Activated CD4-positive, CD25-positive, alpha-beta regulatory T cell (primary cell): ENCODE results near the gene GGA3.
"Not testable (repeated sequence)": the region's sequence is repeated elsewhere in the genome, so short reads cannot be mapped to it uniquely, and the experiment has no call there.

Source experiments
- DNase-seq, 4 experiments: peaks; one replicate each; lab custom pipeline; 2025; lab: John Stamatoyannopoulos, UW

Gene GGA3

GRCh38 chr17:75273977-75274708, 12.7 kb upstream of the GGA3 start:
- no peak for DNase-seq

- DNase-seq, result no peak
Measured at GRCh38 chr17:75272848-75273184, 11.4 kb upstream of the GGA3 start.

- DNase-seq, result no peak
Measured at GRCh38 chr17:75271955-75272847, 10.8 kb upstream of the GGA3 start.

GRCh38 chr17:75271233-75271954, 10.0 kb upstream of the GGA3 start:
- DNase-seq, result peak; percentile 72 to 86 (median 80)

DNA sequence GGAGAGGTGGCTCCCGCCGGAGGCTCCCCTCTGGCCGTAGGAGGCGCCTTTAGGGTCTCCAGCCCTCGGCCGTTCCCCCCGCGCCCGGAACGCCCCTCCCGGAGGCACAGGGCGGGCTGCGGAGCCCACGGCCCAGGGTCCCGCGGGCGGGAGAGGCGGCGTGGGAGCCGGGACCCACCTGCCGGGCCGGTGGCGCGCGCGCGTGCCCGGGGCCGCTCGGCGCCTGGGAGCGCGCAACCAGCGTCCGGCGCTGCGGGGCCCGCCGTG, 9.5 kb upstream of the GGA3 start, which contains the start of gene MIF4GD:
MIF4GD (minus strand) TSS at position 266 of the 267 bp plus-strand sequence. CDS start 1,036 bp downstream, outside the sequence.
- no peak for DNase-seq

GRCh38 chr17:75270218-75270965, 9.0 kb upstream of the GGA3 start:
- peak in 3 of 4 experiments; percentile 22 to 29 (median 22) for DNase-seq

GRCh38 chr17:75269844-75270217, 8.4 kb upstream of the GGA3 start:
- DNase-seq, result no peak

- DNase-seq, result no peak
Measured at GRCh38 chr17:75267411-75268232, 6.2 kb upstream of the GGA3 start.

DNA sequence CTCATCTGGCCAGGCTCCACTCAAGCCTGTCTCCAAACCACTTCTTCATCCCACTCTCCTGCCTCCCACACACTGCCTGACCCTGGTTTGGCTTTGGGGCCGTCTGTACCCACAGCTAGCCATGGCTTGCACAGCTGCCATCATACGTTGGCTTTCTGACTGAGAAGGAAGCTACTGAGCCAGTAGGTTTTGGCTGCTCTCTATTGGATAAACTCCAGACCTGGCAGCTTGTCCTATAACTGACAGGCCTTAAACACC, 5.7 kb upstream of the GGA3 start:
- no peak for DNase-seq

DNA sequence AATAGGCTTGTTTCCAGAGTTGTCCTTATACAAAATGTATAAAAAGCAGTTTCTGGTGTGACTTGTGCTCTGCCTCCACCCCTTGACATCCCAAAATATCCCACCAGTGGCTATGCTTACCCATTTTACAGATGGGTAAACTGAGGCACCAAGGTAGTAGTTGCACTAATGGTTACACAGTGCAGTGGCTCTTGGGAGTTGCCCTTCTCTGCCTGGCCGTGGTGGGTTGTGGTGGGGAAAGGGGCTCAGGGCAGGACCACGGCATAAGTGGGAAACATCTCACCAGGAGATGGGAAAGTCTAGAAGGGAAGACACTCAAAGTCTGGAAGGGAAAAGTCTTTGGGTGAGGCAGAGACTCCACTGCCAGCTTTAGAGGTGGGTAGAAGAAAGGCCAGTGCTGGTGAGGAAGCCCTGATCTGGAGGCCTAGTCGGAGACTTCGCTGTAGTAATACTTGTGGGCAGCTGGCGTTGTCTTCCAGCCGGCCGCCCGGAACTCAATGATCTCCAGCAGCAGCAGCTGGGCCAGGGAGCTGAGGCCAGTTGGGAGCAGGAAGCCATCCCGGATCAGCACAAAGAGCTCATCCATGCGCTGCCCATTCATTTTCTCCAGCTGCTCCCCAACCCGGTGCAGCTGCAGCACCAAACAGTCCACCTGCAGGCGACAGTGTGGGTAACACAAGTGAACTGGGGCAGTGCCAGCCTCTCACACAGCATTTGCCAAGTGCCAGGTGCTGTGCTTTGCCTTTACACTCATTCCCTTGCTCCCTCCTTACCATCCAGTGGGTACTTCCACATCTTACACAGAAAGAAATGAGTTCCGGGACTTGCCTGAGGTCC, 5.1 kb upstream of the GGA3 start:
- DNase-seq, result no peak

- no peak for DNase-seq
Measured at GRCh38 chr17:75265614-75266315, 4.4 kb upstream of the GGA3 start.

- DNase-seq, result no peak
Measured at GRCh38 chr17:75263055-75263454, 1.6 kb upstream of the GGA3 start.

- DNase-seq, result no peak
Measured at GRCh38 chr17:75262112-75262606, 753 bp upstream of the GGA3 start.

- DNase-seq, result peak in 1 of 4 experiments; percentile 50
Measured at GRCh38 chr17:75260641-75261335, 618 bp downstream of the GGA3 start.

DNA sequence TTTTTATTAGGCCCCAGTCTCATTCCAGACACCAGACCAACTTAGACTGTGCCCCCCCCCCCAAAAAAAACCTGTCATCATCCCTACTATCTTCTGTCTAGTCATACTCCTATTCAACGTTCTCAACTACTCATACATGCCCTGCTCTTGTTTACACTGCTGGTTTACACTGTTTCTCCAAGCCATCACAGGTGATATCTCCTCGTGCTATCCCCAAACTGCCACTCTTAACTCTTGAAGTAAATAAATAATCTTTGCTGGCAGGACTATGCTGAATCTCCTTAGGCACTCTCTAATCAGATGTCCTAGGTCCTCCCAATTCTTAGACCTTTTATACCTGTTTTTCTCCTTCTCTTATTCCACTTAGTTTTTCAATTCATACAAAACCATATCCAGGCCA, 4.2 kb downstream of the GGA3 start:
- DNase-seq, result not testable (repeated sequence)

- DNase-seq, result not testable (repeated sequence)
Measured at GRCh38 chr17:75255954-75256698, 5.3 kb downstream of the GGA3 start.

DNA sequence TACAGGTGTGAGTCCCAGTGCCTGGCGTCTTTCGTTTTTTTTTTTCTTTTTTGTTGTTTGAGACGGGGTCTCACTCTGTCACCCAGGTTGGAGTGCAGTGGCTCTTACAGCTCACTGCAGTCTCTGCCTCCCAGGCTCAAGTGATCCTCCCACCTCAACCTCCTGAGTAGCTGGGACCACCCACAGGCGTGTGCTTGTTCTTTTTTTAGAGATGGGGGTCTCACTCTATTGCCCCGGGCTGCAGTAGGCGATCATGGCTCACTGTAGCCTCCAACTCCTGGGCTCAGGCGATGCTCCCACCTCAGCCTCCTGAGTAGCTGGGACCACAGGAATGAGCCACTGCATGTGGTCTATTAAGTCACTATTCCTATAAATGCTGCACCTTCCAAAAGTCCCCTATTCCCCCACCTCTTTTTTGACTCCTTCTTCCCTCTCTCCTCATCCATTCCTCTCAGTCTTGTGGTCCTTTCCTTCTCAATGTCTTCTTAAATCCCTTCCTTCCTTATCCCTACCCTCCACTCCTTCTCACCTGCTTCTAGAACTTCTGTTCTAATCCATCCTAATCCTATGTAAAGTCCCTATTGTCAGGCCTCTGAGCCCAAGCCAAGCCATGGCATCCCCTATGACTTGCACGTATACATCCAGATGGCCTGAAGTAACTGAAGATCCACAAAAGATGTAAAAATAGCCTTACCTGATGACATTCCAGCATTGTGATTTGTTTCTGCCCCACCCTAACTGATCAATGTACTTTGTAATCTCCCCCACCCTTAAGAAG, 9.2 kb downstream of the GGA3 start:
- no peak for DNase-seq
